AG08395 (cell line): ENCODE measurements around the gene TSPYL2.

Source experiments
- DNase-seq: peaks from one replicate; pipeline ENCODE4 v3.0.0; 2012; ENCODE audit warnings: mixed read lengths, low spot score

Gene TSPYL2

DNA sequence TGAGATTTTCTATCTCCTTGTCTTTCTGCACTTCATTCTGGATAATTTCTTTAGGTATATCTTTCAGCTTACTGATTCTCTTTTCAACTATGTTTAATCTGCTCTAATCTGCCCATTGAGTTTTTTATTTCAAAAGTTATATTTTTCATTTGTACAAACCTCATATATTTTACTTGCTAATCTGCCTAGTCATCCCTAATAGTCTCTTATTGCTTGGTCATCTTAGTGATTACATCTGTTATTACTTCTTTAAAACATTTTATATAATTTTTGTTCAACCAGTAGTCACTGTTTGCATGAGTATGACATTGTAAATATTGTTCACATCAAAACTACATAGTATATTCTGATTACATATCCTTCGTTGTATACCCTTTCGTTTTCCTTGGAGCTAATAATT is 44.2 kb downstream of the TSPYL2 start:
- no peak for DNase-seq

DNA sequence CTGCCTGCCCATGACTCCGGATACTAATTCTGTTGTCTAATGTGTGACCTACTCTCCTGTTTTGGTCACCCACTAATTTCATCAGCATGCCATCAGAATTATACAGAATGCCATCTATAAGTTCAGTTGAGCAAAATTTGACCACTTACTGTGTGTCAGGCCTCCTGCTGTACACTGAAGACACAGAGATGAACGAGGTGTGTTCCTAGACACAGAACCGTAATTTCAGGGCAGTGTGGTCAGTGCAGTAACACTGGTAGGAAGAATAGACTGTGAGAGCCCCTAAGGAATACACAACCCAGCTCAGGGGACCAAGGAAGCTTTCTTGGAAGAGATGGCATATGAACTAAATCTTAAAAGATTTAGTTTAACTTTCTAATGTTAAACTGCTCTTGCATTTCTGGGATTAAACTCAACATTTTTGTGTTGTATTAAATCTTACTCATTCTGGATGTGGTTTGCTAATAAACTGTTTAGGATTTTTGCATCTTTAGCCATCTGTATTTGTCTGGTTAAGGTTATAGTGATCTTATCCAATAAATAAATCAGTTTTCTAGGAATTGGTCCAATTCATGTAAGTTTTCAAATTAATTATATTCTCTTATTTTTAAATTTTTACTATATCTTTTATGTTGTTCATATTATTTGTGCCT is 46.1 kb downstream of the TSPYL2 start:
- peak; percentile 36 for DNase-seq

DNA sequence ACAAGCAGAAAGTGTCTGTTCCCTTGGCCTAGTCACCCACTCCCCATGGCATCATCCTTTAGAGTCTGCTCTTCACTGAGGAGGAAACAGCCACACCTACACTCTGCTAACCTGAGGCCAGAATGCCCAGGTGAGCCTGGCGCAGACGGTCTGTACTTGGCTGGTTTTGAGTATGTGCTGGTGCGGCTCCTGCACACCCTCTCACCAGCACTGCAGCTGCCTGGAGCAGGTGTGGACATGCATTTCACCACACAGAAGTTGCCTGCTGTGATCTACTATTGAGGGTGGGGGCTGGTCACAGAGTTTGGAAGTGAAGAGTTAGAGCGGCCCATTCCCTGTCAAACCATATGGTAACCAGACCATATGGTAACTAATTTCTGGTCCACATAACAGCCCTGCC is 51.2 kb downstream of the TSPYL2 start:
- no peak for DNase-seq

DNA sequence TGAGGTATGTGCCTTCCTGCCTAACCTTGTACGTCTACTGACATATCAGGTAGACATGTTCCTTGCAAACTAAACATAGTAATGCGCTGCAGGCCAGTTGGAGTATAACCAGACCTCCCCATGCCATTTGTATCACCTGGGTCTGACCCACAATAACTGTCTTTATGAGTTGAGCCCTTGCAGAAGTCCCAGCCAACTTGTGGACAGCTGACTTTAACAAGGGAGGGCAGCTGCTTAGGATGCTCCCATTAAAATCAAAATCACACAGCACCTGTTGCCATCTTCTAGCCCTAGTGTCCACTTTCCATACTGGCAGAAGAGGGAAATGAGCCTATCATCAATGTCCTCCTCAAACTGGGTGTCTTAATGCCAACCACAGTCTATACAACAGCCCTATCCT is 53.4 kb downstream of the TSPYL2 start:
- DNase-seq: no peak
